Nephron progenitor cell (in vitro differentiated cells): ENCODE measurements around the gene WIPI1.

Source experiments
- DNase-seq: peaks from one replicate; pipeline ENCODE4 v3.0.0; 2021
- H3K27ac Mint-ChIP-seq: 2 replicates; pipeline ENCODE4 v1.8.0; 2021; ENCODE audit warnings: mild to moderate bottlenecking, moderate library complexity, mixed read lengths
- H3K27me3 Mint-ChIP-seq: 2 replicates; pipeline ENCODE4 v1.8.0; 2021; ENCODE audit warnings: mild to moderate bottlenecking, low read depth, mixed read lengths; ENCODE audit not compliant: poor library complexity
- H3K36me3 Mint-ChIP-seq: 2 replicates; pipeline ENCODE4 v1.8.0; 2021; ENCODE audit warnings: low read depth, mixed read lengths
- H3K4me1 Mint-ChIP-seq: 2 replicates; pipeline ENCODE4 v1.8.0; 2021; ENCODE audit warnings: mixed read lengths
- H3K4me3 Mint-ChIP-seq: 2 replicates; pipeline ENCODE4 v1.8.0; 2021; ENCODE audit warnings: mild to moderate bottlenecking, moderate library complexity, mixed read lengths
- H3K9me3 Mint-ChIP-seq: 2 replicates; pipeline ENCODE4 v1.8.0; 2021; ENCODE audit warnings: mild to moderate bottlenecking, moderate library complexity, mixed read lengths
- TF ChIP-seq, protein P1 (sequence below): fragments of 200-600 bp; sonication (generic); IDR thresholded peaks from 2 replicates; pipeline ENCODE4 v1.5.0; 2021; ENCODE audit warnings: antibody characterized with exemption

WIPI1 gene

DNA sequence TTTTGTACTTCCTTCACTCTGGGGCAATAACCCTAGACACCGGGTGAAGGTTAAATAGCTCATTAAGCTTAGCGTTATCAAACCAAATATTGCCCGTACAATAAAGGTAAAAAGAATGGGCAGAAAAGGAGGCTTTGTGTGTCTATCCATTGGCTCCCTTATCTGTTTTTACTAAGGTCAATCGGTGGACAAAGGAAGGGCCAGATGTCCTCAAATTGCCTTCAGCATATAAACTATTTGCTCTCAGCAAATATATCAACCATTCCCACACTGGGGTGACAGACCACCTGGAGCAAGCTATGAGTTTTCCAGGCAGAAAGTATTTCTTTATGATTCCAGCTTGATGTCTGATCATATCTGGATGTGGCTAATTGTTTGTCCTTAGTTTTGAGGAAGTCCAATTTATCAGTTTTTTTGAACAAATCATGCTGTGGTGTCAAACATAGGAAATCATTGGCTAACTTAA, 25.3 kb upstream of the WIPI1 start:
- Mint-ChIP-seq H3K9me3 (peaks cover 11% of the 10 kb centered on the region), H3K4me1 (peaks cover 25% of the 10 kb centered on the region), H3K27me3 (peaks cover 8% of the 10 kb centered on the region), H3K4me3 (no peak overlapping the region), H3K27ac (no peak overlapping the region), H3K36me3 (peaks cover 6% of the 10 kb centered on the region)
- TF ChIP-seq, protein P1, sequence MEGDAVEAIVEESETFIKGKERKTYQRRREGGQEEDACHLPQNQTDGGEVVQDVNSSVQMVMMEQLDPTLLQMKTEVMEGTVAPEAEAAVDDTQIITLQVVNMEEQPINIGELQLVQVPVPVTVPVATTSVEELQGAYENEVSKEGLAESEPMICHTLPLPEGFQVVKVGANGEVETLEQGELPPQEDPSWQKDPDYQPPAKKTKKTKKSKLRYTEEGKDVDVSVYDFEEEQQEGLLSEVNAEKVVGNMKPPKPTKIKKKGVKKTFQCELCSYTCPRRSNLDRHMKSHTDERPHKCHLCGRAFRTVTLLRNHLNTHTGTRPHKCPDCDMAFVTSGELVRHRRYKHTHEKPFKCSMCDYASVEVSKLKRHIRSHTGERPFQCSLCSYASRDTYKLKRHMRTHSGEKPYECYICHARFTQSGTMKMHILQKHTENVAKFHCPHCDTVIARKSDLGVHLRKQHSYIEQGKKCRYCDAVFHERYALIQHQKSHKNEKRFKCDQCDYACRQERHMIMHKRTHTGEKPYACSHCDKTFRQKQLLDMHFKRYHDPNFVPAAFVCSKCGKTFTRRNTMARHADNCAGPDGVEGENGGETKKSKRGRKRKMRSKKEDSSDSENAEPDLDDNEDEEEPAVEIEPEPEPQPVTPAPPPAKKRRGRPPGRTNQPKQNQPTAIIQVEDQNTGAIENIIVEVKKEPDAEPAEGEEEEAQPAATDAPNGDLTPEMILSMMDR: no peak
- no peak for DNase-seq

DNA sequence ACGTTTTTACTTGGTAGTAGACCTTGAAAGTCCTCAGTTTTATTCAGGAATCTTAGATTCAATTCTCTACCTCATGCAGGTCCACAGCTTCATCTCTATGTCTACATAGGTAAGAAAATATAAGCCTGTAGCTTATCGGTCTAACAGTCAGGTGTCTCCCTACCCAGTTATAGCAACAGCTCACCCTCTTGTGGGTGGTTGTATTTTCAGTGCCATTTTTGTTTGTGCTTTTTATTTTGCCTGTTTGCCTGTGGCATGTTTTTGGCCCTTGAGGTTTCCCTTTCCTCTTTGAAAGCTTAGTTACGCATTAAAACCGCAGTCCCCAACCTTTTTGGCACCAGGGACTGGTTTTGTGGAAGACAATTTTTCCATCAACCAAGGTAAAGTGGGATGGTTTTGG, 23.6 kb upstream of the WIPI1 start:
- DNase-seq: no peak
- TF ChIP-seq, protein P1: no peak
- Mint-ChIP-seq H3K4me1 (peaks cover 16% of the 10 kb centered on the region), H3K27ac (no peak overlapping the region), H3K4me3 (no peak overlapping the region), H3K36me3 (peaks cover 6% of the 10 kb centered on the region), H3K9me3 (peaks cover 11% of the 10 kb centered on the region), H3K27me3 (peaks cover 12% of the 10 kb centered on the region)

DNA sequence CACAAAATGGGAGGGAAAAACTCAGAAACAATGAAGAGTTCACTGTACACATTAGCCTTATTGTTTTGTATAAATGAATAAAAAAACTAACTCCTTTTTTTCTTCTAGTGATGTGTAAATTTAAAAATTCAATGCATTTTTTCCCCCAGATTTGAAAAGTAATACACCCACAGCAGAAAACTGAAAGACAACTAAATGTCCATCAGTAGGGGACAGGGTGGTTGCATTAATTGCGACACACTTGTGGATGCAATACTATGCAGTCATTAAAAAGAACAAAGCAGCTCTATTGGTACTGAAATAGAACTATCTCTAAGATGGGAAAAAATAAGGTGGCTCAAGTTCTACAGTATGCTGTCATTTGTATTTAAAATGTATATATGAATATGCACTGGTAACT, 13.7 kb upstream of the WIPI1 start:
- TF ChIP-seq, protein P1: no peak
- H3K4me1 Mint-ChIP-seq: peaks cover 19% of the 10 kb centered on the region
- no peak for DNase-seq
- H3K27me3 Mint-ChIP-seq: peaks cover 3% of the 10 kb centered on the region
- H3K4me3 Mint-ChIP-seq: no peak overlapping the region
- H3K27ac Mint-ChIP-seq: no peak overlapping the region
- peaks cover 8% of the 10 kb centered on the region for H3K36me3 Mint-ChIP-seq
- peaks cover 24% of the 10 kb centered on the region for H3K9me3 Mint-ChIP-seq

DNA sequence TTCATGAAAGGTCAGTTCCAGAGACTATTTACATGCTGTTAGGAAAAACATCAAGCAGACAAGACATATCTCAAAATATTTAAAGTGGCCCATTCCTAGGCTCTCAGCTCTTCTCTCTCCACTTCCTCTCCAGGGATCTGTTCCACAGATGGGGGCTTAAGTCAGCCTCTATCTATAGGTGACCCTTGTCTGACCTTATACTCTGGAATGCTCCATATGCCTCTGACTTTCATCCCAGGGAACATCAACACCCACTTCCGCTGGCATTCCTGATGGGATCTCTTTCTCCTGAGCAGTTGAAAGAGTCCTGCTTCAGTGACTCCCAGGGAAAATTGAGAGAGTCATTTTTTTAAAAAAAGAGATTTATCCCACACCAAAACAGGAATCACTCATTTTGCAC, 11.5 kb upstream of the WIPI1 start:
- no peak for DNase-seq
- Mint-ChIP-seq H3K4me3 (no peak overlapping the region), H3K4me1 (peaks cover 30% of the 10 kb centered on the region), H3K9me3 (peaks cover 24% of the 10 kb centered on the region), H3K27me3 (peaks cover 3% of the 10 kb centered on the region), H3K36me3 (peaks cover 8% of the 10 kb centered on the region), H3K27ac (peak overlapping the region; percentile 68)
- TF ChIP-seq, protein P1: no peak

DNA sequence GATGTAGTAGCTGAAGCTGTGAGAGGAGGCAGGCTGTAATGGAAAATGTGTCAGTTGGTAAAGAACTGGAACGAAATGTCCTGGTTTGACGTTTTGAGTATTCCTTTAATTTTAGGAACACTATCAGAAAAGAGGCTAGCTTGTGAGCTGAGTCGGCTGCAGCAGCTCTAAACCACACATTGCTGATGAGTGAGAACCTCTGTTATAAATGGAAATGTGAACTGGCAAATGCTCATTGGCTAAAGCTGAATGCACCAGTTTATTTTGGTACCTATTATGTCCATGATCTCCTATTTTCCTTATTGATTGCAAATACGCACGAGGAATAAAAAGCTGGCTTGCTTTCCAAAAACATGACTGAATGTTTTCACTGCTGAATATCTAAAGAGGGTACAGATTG, 11.0 kb upstream of the WIPI1 start:
- TF ChIP-seq, protein P1: no peak
- no peak overlapping the region for H3K4me3 Mint-ChIP-seq
- H3K4me1 Mint-ChIP-seq: peaks cover 33% of the 10 kb centered on the region
- peaks cover 3% of the 10 kb centered on the region for H3K27me3 Mint-ChIP-seq
- peaks cover 8% of the 10 kb centered on the region for H3K36me3 Mint-ChIP-seq
- H3K27ac Mint-ChIP-seq: no peak overlapping the region
- peaks cover 24% of the 10 kb centered on the region for H3K9me3 Mint-ChIP-seq
- no peak for DNase-seq

DNA sequence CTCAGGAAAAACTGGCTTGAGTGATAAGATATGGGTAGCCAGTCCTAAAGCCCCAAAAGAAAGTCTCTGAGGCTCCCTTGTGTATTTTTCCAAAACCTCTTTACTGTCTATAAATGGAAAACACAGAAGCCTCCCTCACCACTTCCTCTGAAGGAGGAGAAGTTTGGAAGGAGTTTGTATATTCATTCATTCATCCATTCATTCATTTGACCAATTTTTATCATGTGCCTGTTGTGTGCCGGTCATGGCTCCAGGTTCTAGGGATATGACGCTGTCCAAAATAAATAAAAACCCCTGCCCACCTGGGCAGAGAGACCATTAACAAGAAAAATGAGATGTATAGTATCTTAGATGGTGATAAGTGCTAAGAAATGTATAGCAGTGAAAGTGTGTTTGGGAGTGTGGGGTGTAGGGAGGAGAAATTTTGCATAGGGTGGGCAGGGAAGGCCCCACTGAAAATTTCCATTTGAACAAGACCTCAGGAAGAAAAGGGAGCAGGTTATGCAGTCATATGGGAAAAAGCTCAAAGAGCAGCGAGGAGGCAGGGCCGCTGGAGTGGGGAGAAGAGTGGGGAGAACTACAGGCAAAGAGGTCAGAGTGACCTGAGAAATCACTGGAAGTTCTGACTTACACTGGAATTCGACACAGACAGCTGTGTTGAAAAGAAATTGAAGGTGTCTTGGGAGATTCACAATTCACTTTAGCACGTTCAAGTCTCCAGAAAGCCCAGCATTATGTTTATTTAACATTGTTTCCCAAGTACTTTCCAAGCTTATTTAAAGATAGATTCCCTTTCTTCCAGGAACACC, 6.1 kb upstream of the WIPI1 start:
- no peak for DNase-seq
- H3K36me3 Mint-ChIP-seq: no peaks in the 10 kb centered on the region
- TF ChIP-seq, protein P1: no peak
- H3K4me3 Mint-ChIP-seq: no peak overlapping the region
- peaks cover 12% of the 10 kb centered on the region for H3K9me3 Mint-ChIP-seq
- H3K27me3 Mint-ChIP-seq: peaks cover 22% of the 10 kb centered on the region
- H3K4me1 Mint-ChIP-seq: peaks cover 45% of the 10 kb centered on the region
- H3K27ac Mint-ChIP-seq: peak overlapping the region; percentile 31
